ENCODE results near the gene GLO1.
"Not testable (repeated sequence)": the region's sequence is repeated elsewhere in the genome, so short reads cannot be mapped to it uniquely, and the experiment has no call there.

Gene GLO1

GRCh38 chr6:38705924-38706323 lies 3.0 kb upstream of the GLO1 start:
- no peak for DNase-seq (ENCODE audit: low read depth, low spot score)

- no peak for DNase-seq (ENCODE audit: low read depth, low spot score)
Measured at GRCh38 chr6:38703949-38704590, 1.1 kb upstream of the GLO1 start.

GRCh38 chr6:38701551-38701950 lies 1.4 kb downstream of the GLO1 start:
- DNase-seq (ENCODE audit: low read depth, low spot score): no peak

GRCh38 chr6:38699702-38700101 lies 3.2 kb downstream of the GLO1 start:
- DNase-seq (ENCODE audit: low read depth, low spot score): not testable (repeated sequence)

GRCh38 chr6:38697846-38698245 lies 5.1 kb downstream of the GLO1 start:
- no peak for DNase-seq (ENCODE audit: low read depth, low spot score)

- DNase-seq (ENCODE audit: low read depth, low spot score): no peak
Measured at GRCh38 chr6:38696345-38696744, 6.6 kb downstream of the GLO1 start.

GRCh38 chr6:38695933-38696332 lies 7.0 kb downstream of the GLO1 start:
- no peak for DNase-seq (ENCODE audit: low read depth, low spot score)

- no peak for DNase-seq (ENCODE audit: low read depth, low spot score)
Measured at GRCh38 chr6:38695227-38695900, 7.6 kb downstream of the GLO1 start.

- no peak for DNase-seq (ENCODE audit: low read depth, low spot score)
Measured at GRCh38 chr6:38688579-38689087, 14.3 kb downstream of the GLO1 start.

- DNase-seq (ENCODE audit: low read depth, low spot score): no peak
Measured at GRCh38 chr6:38687549-38687948, 15.4 kb downstream of the GLO1 start.

- no peak for DNase-seq (ENCODE audit: low read depth, low spot score)
Measured at GRCh38 chr6:38687043-38687353, 15.9 kb downstream of the GLO1 start.

- DNase-seq (ENCODE audit: low read depth, low spot score): no peak
Measured at GRCh38 chr6:38686270-38687042, 16.5 kb downstream of the GLO1 start.

- no peak for DNase-seq (ENCODE audit: low read depth, low spot score)
Measured at GRCh38 chr6:38684904-38685303, 18.0 kb downstream of the GLO1 start.

GRCh38 chr6:38684237-38684636 lies 18.7 kb downstream of the GLO1 start:
- DNase-seq (ENCODE audit: low read depth, low spot score): no peak

- DNase-seq (ENCODE audit: low read depth, low spot score): no peak
Measured at GRCh38 chr6:38681850-38682249, 21.1 kb downstream of the GLO1 start.

- DNase-seq (ENCODE audit: low read depth, low spot score): no peak
Measured at GRCh38 chr6:38679668-38680067, 23.3 kb downstream of the GLO1 start.

GRCh38 chr6:38678178-38678760 lies 24.7 kb downstream of the GLO1 start:
- DNase-seq (ENCODE audit: low read depth, low spot score): no peak

- no peak for DNase-seq (ENCODE audit: low read depth, low spot score)
Measured at GRCh38 chr6:38676974-38677544, 25.9 kb downstream of the GLO1 start.

GRCh38 chr6:38676236-38676973 lies 26.5 kb downstream of the GLO1 start:
- DNase-seq (ENCODE audit: low read depth, low spot score): no peak

- DNase-seq (ENCODE audit: low read depth, low spot score): no peak
Measured at GRCh38 chr6:38673397-38674165, 29.4 kb downstream of the GLO1 start.
